ENCODE data around the gene CYP27B1. TPM values are rescaled to one million over a fixed set of nuclear protein-coding genes. Genes with fewer than 3 reads are reported as not detected.

CYP27B1 gene
- total RNA-seq, 1 donor from 2014 or later: 1.8 TPM

DNA sequence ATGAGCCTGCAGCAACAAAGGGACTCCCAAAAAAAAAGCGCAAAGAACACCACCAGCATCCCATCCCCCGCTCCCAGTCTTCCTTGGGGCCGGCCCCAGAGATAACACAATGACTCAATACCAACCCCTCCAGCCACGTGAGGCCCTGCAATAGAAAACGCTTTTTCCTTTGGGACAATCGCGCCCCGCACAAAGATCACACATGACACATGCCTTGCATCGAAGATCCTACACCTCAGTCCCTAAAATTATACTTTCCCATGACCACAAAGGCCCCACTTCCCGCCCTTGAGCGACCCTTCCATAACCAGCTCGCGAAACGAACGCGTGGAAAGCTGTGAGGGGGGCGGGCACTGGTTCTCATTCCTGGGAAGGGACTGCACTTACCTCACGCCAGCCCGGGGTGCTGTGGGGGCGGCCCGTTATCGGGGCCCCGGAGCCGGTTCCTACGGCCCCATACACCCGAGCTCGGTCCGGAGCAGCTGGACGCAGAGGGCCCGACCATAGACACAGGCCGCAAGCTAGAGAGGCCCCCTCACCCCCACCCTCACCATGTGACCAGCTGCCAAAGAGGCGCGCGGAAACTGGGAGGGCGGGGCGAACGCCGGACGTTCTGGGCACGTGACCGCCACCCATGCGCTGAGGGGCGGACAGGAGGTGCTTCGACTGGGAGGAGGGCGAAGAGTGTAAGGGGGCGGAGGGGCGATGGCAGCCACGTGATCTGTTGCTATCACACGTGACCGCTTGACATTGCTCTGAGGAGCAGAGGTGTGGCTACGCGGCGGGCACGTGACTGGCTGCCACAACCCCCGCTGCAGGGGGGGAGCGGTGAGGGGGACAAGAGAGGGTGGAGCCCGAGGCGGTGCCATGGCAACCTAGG is 14.8 kb downstream of the CYP27B1 start, which contains the start of gene CDK4:
TSS of gene CDK4 (minus strand) at position 523 of the 880 bp plus-strand sequence. CDS start 593 bp downstream, outside the sequence.
- peak; percentile 99 for DNase-seq (ENCODE audit: low spot score)

- no peak for DNase-seq (ENCODE audit: low spot score)
Observed at GRCh38 chr12:57751432-57751787, 15.5 kb downstream of the CYP27B1 start.

DNA sequence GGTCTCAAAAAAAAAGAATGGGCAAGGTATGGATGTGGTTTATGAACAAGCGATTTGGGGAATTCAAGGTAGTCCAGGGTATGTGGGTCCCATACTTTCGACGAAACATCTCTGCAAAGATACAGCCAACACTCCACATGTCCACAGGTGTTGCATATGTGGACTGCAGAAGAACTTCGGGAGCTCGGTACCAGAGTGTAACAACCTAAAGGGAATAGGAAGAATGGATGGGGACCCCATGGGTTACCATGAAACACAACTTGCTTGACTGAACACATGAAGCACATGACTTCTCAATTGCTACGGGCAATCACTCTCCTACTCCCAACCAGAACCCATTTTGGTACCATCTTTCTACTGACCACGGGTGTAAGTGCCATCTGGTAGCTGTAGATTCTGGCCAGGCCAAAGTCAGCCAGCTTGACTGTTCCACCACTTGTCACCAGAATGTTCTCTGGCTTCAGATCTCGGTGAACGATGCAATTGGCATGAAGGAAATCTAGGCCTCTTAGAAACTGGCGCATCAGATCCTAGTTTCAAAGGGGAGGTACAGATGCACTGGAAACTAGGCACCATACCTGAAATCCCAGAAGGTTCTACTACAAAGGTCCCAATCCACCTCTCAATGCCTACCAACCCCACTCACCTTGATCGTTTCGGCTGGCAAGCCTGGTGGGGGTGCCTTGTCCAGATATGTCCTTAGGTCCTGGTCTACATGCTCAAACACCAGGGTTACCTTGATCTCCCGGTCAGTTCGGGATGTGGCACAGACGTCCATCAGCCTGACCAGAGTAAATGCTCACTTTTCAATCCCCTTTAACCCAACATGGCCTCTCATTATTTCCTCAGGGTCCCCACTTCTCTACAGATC is 16.1 kb downstream of the CYP27B1 start:
- DNase-seq (ENCODE audit: low spot score): no peak

DNA sequence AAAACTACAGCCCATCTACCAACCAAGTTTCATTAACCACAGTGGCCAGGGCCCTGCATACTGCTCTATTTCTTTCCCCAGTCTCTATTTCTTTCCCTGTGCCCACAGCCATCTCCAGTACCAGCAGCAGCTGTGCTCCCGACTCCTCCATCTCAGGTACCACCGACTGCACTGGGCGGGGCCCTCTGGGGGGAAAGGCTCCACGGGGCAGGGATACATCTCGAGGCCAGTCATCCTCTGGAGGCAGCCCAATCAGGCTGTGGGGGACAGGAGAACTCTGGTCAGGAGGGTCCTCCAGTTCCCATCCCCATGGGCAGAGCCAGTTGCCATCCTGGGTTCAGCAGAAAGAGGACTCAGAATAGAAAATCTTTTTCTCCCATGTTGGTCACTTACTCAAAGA is 17.8 kb downstream of the CYP27B1 start:
- no peak for DNase-seq (ENCODE audit: low spot score)

GRCh38 chr12:57746025-57746424 is 20.9 kb downstream of the CYP27B1 start:
- DNase-seq (ENCODE audit: low spot score): no peak

DNA sequence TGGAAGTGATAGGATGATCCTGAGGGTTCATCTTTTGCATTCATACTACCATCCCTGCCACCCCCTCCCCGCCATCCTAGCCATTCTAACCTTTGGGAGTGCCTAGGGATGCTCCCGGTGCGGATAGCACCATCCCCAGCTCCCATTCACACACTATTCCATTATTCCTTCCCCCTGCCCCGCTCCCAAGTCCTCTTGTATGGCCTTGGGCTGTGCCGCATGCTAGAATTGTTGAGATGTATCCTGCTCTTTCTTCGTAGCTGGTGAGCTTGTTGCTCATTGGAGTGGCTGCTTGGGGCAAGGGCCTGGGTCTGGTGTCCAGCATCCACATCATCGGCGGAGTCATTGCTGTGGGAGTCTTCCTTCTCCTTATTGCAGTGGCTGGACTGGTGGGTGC is 21.4 kb downstream of the CYP27B1 start:
- DNase-seq (ENCODE audit: low spot score): no peak

DNA sequence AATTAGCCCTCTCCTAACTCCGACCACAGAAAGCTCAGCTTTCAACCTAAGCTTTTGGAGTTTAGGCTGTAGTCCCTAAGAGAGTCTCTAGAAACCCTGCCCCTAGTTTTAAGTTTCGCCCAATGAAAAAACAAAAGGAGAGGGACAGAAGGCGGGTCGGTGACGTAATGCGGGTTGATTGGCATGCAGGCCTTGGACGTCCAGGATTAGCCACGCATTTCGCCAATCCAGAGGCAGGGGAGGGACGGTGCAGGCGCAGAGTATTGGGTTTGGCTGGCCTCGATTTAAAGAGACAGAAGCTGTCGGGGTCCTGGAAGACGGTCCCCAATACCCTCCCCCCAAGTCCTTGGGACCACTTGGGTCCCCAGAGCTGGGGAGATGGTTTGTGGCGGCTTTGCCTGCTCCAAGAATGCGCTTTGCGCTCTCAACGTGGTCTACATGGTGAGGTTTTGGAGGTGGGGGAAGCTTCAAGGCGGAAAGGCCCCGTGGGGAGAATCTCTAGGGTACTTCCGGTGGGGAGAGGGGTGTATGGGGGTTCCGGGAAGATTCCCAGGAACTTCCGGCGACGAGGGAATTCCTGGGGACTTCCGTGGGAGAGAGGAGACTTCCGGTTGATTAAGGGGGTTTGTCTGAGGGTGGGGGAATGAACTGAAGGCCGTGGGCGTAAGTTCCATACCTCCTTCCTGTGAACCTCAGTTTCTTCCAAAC is 21.9 kb downstream of the CYP27B1 start, which contains the start of gene TSPAN31:
TSS of gene TSPAN31 (plus strand) at position 263 of the 708 bp plus-strand sequence. CDS start at position 379, 116 bp downstream.
- peak; percentile 96 for DNase-seq (ENCODE audit: low spot score)

DNA sequence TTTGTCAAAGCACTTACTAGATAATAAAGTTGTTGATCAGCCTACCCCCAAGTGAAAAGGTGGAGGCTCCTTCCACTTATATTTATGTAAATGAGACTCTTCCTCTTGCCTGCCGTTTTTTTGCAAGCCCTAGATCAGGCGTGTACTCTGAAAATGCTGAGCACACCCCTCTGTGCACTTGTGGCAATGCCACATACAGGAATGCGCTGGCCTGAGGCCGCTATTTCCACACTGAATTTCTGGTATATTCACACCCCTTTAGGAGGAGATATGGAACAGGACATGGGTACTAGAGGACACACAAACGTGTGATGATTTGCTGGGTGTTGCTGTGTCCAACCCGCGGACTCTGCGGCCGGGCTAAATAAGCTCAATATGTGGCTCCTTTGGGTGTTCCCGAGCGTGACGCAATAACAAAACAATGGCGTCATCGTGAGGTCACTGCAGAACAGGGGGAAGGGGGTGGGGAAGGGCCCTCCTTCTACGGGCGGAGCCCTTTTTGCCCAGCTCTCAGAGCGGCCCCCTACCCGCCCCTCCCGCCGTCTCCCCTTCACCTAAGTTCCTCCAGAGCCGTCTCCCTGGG is 22.6 kb downstream of the CYP27B1 start:
- no peak for DNase-seq (ENCODE audit: low spot score)

DNA sequence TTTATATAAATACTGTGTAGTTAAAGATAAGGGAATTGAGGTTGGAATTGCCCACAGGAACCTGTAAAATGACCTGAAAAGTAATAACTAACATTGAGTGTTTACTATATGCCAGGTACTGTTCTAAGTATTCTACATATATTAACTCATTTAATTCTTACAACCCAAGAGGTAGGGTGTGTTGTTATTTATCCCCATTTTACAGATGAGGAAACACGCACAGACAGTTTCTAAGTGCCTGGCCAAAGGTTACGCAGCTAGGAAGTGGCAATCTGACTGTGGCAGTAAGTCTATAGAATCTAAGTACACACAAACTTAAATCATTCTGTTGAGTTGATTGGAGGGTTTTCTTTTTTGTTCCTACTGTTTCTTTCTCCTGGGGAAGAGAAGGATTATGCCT is 23.1 kb downstream of the CYP27B1 start:
- no peak for DNase-seq (ENCODE audit: low spot score)

DNA sequence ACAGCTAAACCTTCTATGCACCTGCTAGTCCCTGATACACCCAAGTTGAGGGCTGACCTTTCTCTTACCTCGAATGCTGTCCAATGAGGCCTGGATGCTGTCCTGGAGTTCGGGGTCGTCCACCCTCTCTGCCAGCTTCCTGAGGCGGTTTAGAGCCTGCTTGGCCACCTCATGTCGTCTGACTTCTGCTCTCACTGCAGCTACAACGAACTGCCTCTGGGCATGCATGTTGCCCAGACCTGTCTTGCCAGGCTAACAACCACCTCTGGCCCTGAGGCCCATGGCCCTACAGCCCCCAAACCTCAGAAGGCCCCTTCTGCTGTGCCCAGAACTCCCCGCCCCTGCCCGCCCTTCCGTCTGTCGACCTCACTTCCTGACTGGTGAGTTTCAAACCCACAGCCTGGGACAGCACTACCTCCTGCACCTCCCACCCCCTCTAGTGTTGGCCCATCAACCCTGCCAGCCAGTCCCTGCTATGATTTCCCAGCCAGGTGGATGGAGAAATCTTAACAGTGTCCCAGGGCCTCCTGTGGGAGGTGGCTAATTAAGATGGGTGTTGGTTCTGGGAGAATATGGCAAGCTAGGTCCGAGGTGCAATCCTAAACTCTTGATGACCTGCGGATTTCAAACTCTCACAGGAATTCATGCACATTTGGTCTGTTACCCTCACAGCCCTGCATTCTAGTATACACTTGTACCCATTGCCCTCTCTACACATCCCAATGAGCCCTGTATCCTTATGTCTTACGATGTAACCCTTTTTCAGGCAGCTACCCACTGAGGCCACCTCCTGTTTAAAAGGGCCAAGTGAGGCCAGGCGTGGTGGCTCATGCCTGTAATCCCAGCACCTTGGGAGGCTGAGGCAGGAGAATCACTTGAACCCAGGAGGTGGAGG is 24.8 kb downstream of the CYP27B1 start:
- no peak for DNase-seq (ENCODE audit: low spot score)

DNA sequence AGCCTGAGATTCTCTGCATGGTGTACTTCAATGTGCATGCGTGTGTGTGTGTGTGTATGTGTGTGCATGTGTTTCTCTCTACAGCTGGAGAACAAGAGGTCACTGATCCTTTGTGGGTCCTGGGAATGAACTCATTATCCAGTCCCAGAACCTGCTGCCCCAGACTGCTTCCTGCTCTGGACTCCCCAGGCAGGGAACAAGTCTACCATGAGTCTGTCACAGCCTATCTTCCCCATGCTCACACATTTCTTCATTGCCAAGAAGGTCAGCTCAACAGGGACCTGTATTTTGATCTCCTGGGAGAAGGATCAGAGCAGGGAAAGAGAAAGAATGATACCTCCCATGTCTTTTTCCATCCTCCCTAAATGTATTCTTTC is 25.5 kb downstream of the CYP27B1 start:
- DNase-seq (ENCODE audit: low spot score): no peak

GRCh38 chr12:57740656-57741412 is 26.0 kb downstream of the CYP27B1 start:
- no peak for DNase-seq (ENCODE audit: low spot score)

GRCh38 chr12:57739914-57740538 is 26.9 kb downstream of the CYP27B1 start:
- DNase-seq (ENCODE audit: low spot score): no peak

DNA sequence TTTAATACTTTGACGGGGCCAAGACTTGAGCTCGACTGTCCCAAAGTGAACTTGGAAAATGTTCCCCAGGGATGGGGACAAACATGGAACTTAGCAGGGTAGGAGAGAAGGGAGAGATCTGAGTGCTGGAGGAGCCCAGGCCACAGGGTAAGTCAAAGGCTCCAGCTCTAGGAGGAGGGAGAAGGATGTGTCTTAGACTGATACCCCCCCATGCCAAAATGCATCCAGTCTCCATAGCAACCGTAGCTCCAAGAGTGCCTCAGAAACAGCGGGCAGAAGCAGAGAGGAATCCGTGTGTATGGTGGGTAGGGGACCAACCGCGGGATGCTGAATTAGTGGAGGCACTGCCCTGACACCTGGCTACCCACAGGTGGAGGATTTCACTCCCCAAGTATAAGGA is 27.5 kb downstream of the CYP27B1 start:
- no peak for DNase-seq (ENCODE audit: low spot score)

GRCh38 chr12:57738661-57739237 is 28.1 kb downstream of the CYP27B1 start, which contains the start of gene AGAP2:
AGAP2 (minus strand) TSS chr12:57738742; CDS start chr12:57738246, 496 bp downstream.
- no peak for DNase-seq (ENCODE audit: low spot score)

DNA sequence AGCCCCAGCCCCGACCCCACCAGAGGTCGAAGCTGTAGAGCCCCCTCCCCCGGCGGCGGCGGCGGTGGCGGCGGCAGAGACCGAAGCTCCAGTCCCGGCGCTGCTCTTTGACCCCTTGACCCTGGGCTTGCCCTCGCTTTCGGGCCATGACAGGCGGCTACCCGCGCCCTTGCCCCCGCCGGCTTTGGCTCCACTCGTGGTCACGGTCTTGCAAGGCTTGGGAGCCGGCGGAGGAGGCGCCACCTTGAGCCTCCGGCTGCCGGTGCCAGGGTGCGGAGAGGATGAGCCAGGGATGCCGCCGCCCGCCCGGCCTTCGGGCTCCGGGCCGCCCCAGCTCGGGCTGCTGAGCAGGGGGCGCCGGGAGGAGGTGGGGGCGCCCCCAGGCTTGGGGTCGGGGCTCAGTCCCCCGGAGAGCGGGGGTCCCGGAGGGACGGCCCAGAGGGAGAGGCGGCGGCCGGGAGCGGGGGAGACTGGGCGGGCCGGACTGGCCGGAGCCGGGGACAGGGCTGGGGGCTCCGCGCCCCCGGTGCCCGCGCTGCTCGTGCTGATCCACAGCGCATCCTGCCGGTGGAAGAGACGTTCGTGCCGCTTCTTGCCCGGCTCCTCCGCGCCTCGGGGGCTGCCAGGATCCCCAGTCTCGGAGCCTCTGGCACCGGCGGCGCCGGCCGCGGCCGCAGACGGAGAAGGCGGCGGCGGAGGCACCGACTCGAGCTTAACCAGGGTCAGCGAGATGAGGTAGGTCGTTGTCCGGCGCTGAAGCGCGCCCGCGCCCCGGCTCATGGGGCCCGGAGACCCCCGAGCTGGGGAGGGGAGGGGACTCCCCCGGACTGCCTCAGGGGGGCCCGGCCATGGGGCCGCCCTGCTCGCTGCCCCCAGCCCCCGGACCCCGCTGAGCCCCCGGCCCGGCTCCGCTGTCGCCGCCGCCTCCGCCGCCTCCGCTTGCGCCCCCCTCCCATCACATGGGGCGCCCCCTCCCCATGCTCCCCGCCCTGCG is 29.1 kb downstream of the CYP27B1 start:
- no peak for DNase-seq (ENCODE audit: low spot score)

Data from mesenteric fat pad (tissue), 1 donor.